Calu3 (cell line): ENCODE measurements around the gene ZNF428. TPM values are rescaled to one million over a fixed set of nuclear protein-coding genes. Genes with fewer than 3 reads are reported as not detected.

Experiments
- BruUV-seq: library from RNA; stranded (reverse); fragments of 400-500 nt; replicated peaks from 2 replicates; lab custom pipeline; 2021; lab: Mats Ljungman, UMichigan
- CTCF ChIA-PET: fragments of 300-600 bp; sonication (Branson Sonifier 250); formaldehyde crosslinking; loops from one replicate; lab custom pipeline; 2022; ENCODE audit warnings: antibody characterized with exemption; lab: Charles Lee
- DNase-seq: peaks from one replicate; pipeline ENCODE4 v3.0.0; 2022
- H3K27ac Mint-ChIP-seq: one replicate; pipeline ENCODE4 v1.8.0; 2022; ENCODE audit warnings: mixed read lengths; ENCODE audit not compliant: unreplicated experiment
- H3K27me3 Mint-ChIP-seq: one replicate; pipeline ENCODE4 v1.8.0; 2022; ENCODE audit warnings: mixed read lengths; ENCODE audit not compliant: unreplicated experiment
- H3K36me3 Mint-ChIP-seq: one replicate; pipeline ENCODE4 v1.8.0; 2022; ENCODE audit warnings: mild to moderate bottlenecking, moderate library complexity, mixed read lengths; ENCODE audit not compliant: insufficient read depth, unreplicated experiment
- H3K4me1 Mint-ChIP-seq: one replicate; pipeline ENCODE4 v1.8.0; 2022; ENCODE audit warnings: mild to moderate bottlenecking, low read depth, mixed read lengths; ENCODE audit not compliant: unreplicated experiment
- H3K4me3 Mint-ChIP-seq: one replicate; pipeline ENCODE4 v1.8.0; 2022; ENCODE audit warnings: mild to moderate bottlenecking, low read depth, moderate library complexity, mixed read lengths; ENCODE audit not compliant: unreplicated experiment
- H3K9me3 Mint-ChIP-seq: one replicate; pipeline ENCODE4 v1.8.0; 2022; ENCODE audit warnings: low read depth, mixed read lengths; ENCODE audit not compliant: unreplicated experiment
- intact Hi-C: fragments of 100-400 bp; cut with micrococcal nuclease; formaldehyde crosslinking; loops from one replicate; pipeline ENCODE4 v1.10.0; 2022; ENCODE audit not compliant: unreplicated experiment
- total RNA-seq: library from RNA; stranded (reverse); gene quantifications from 2 replicates; pipeline ENCODE4 v1.2.3, GENCODE V29; 2022
- TF ChIP-seq, protein P1 (sequence below): fragments of 200-600 bp; IDR thresholded peaks from one replicate; pipeline ENCODE4 v1.8.0; 2022; ENCODE audit warnings: antibody characterized with exemption; ENCODE audit not compliant: unreplicated experiment

ZNF428 gene
- total RNA-seq, 1 experiment from 2014 or later: 32.8 TPM

DNA sequence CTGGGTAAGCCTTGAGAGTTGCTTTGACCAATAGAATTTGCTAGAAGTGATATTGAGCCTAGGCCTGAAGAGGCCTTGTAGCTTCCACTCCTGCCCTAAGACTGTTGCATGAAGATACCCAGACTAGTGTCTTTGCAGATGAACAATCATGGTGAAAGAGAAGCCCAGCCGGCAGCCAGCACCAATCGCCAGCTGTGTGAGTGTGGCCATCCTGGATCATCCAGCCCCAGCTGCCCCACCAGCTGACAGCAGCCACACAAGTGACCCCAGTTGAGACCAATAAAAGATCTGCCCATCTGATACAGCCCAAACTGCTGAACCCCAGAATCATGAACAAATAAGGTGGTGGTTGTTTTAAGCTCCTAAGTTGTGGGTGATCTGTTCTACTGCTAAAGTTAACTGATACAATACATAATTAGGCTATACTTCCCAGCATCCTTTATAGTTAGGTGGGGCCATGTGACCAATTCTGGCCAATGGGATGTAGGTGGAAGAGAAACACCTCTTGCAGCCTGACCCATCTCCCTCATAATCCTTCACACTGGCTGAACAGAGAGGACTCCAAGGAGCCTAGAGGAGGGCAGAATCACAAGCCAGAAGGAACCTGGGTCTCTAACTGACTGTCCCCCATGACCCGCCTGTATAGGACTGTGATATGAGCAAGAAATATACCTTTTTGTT is 9.4 kb upstream of the ZNF428 start:
- TF ChIP-seq, protein P1, sequence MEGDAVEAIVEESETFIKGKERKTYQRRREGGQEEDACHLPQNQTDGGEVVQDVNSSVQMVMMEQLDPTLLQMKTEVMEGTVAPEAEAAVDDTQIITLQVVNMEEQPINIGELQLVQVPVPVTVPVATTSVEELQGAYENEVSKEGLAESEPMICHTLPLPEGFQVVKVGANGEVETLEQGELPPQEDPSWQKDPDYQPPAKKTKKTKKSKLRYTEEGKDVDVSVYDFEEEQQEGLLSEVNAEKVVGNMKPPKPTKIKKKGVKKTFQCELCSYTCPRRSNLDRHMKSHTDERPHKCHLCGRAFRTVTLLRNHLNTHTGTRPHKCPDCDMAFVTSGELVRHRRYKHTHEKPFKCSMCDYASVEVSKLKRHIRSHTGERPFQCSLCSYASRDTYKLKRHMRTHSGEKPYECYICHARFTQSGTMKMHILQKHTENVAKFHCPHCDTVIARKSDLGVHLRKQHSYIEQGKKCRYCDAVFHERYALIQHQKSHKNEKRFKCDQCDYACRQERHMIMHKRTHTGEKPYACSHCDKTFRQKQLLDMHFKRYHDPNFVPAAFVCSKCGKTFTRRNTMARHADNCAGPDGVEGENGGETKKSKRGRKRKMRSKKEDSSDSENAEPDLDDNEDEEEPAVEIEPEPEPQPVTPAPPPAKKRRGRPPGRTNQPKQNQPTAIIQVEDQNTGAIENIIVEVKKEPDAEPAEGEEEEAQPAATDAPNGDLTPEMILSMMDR: no peak
- no peak for DNase-seq
- H3K4me3 Mint-ChIP-seq: no peak overlapping the region
- no peaks in the 10 kb centered on the region for H3K9me3 Mint-ChIP-seq
- no peak overlapping the region for H3K27ac Mint-ChIP-seq
- no peaks in the 10 kb centered on the region for H3K27me3 Mint-ChIP-seq
- H3K4me1 Mint-ChIP-seq: no peaks in the 10 kb centered on the region
- CTCF ChIA-PET: interaction anchor here (0.6 kb wide), 2 partner anchors 18 to 29 kb away, joined by 3 to 7 read pairs; no protein-coding TSS in a partner anchor
- intact Hi-C loops: no loop called here
- peaks cover 10% of the 10 kb centered on the region for H3K36me3 Mint-ChIP-seq
- BruUV-seq: no TSS peak

- Mint-ChIP-seq H3K27ac (no peak overlapping the region), H3K4me3 (no peak overlapping the region), H3K36me3 (peaks cover 10% of the 10 kb centered on the region), H3K9me3 (no peaks in the 10 kb centered on the region), H3K4me1 (no peaks in the 10 kb centered on the region), H3K27me3 (no peaks in the 10 kb centered on the region)
- intact Hi-C loops: no loop called here
- CTCF ChIA-PET: interaction anchor here (0.5 kb wide), 1 partner anchor 191 kb away, joined by 4 read pairs; no protein-coding TSS in a partner anchor
- TF ChIP-seq, protein P1: no peak
- no TSS peak for BruUV-seq
- DNase-seq: no peak
Measured at GRCh38 chr19:43626838-43627237, 7.4 kb upstream of the ZNF428 start.

DNA sequence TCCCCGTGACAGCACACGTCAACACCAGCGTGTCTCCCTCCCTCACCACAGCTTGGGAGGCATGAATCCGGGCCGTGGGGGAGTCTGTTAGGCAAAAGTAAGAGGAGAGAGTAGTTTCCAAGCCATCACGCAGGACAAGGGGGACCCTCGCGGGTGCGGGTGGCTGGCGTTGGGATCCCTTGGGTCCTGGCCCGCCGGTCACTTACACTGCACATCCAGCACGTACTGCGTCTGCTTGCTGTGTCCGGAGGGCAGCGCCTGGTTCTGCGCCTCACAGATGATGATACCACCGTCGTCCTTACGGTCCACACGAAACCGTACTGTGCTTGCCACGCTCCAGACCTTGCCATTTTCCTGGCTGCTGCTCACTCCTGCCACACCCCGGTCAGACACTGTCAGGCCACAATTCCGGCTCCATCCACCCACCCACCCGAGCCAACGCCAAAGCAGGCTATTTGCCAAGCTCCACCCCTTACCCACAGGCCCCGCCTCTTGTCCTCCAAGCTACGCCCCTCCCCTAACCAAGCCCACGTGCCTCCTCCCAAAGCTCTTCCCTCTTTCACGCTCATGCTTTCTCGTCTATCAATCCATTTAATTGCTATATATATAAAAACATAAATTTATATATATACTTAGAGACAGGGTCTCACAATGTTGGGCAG is 6.6 kb upstream of the ZNF428 start:
- no peaks in the 10 kb centered on the region for H3K9me3 Mint-ChIP-seq
- intact Hi-C loops: no loop called here
- H3K36me3 Mint-ChIP-seq: peaks cover 10% of the 10 kb centered on the region
- DNase-seq: peak; percentile 33
- BruUV-seq: no TSS peak
- H3K4me3 Mint-ChIP-seq: no peak overlapping the region
- H3K27me3 Mint-ChIP-seq: no peaks in the 10 kb centered on the region
- no peak overlapping the region for H3K27ac Mint-ChIP-seq
- H3K4me1 Mint-ChIP-seq: no peaks in the 10 kb centered on the region
- TF ChIP-seq, protein P1: no peak
- CTCF ChIA-PET: interaction anchor here (0.5 kb wide), 1 partner anchor 190 kb away, joined by 4 read pairs; no protein-coding TSS in a partner anchor

DNA sequence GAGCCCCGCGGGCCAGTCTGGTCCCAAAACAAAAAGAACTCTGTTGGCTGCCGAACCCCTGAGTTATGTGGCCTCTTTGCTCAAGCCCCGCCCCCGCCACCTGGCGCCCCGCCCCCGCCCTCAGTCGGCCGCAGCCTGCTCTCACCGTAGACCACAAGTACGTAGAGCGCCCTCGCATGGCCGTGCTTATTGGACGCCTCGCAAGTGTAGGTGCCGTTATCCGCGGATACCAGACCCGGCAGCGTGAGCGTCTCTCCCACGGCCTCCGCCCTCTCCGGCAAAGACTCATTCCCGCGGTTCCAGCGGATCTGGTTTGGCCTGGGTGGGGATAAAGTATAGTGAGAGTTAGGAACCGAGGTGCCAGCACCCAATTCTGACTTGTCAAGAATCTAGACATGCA is 5.5 kb upstream of the ZNF428 start:
- CTCF ChIA-PET: no interaction called here
- Mint-ChIP-seq H3K9me3 (no peaks in the 10 kb centered on the region), H3K4me1 (peaks cover 8% of the 10 kb centered on the region), H3K27me3 (no peaks in the 10 kb centered on the region), H3K36me3 (peaks cover 21% of the 10 kb centered on the region), H3K4me3 (no peak overlapping the region), H3K27ac (no peak overlapping the region)
- TF ChIP-seq, protein P1: no peak
- BruUV-seq: no TSS peak
- intact Hi-C loops: no loop called here
- DNase-seq: no peak
